Panc1 (cell line): ENCODE results near the gene PMFBP1. TPM values are rescaled to one million over a fixed set of nuclear protein-coding genes. Genes with fewer than 3 reads are reported as not detected.
A peak's percentile ranks its signal among the peaks of the same experiment; 100 is the strongest.

Experiments used
- ATAC-seq: fragments of 200-7000 bp; cut with Tn5 transposase; 2 replicates; pipeline ENCODE4 v1.9.1; 2020; ENCODE audit warnings: mild to moderate bottlenecking, moderate library complexity
- BruUV-seq: library from RNA; stranded (reverse); fragments of 400-500 nt; replicated peaks from 2 replicates; lab custom pipeline; 2021; lab: Mats Ljungman, UMichigan
- CTCF ChIA-PET: fragments of 300-600 bp; sonication (Branson Sonifier 250); formaldehyde crosslinking; loops from one replicate; lab custom pipeline; 2022; ENCODE audit warnings: antibody characterized with exemption; lab: Charles Lee
- POLR2A ChIA-PET: fragments of 300-600 bp; sonication (Branson Sonifier 250); formaldehyde crosslinking; loops from one replicate; lab custom pipeline; 2022; ENCODE audit warnings: antibody characterized with exemption; lab: Charles Lee
- DNase-seq: peaks from one replicate; pipeline ENCODE4 v3.0.0-alpha.2; 2010; ENCODE audit warnings: low read depth, low spot score
- H3K27ac ChIP-seq: 2 replicates; pipeline ENCODE4 v1.5.1; 2011; ENCODE audit warnings: mild to moderate bottlenecking, low read length, inconsistent platforms
- H3K27me3 ChIP-seq: fragments of 200-500 bp; sonication (Bioruptor generic); 2 replicates; pipeline ENCODE4 v1.6.0; 2014; ENCODE audit warnings: low read length, inconsistent platforms; ENCODE audit not compliant: control insufficient read depth, insufficient read depth
- H3K36me3 ChIP-seq: fragments of 200-500 bp; sonication (Bioruptor generic); 2 replicates; pipeline ENCODE4 v1.5.1; 2014; ENCODE audit warnings: inconsistent platforms, mild to moderate bottlenecking, low read length, moderate library complexity; ENCODE audit not compliant: control insufficient read depth, insufficient read depth
- H3K4me1 ChIP-seq: 2 replicates; pipeline ENCODE4 v1.5.1; 2011; ENCODE audit warnings: inconsistent platforms, mild to moderate bottlenecking, low read length, moderate library complexity; ENCODE audit not compliant: control insufficient read depth, insufficient read depth
- H3K4me3 ChIP-seq, 2 experiments: 2 replicates each; pipeline ENCODE4 v1.5.1; 2011 to 2012; ENCODE audit warnings: low read depth in 2 of 2, low read length in 2 of 2, mild to moderate bottlenecking in 2 of 2, inconsistent platforms in 1 of 2, moderate library complexity in 1 of 2
- H3K9me3 ChIP-seq: fragments of 200-500 bp; sonication (Bioruptor generic); 2 replicates; pipeline ENCODE4 v1.5.1; 2014; ENCODE audit warnings: low read depth, mild to moderate bottlenecking, inconsistent platforms, low read length, moderate library complexity; ENCODE audit not compliant: control insufficient read depth, insufficient read depth
- POLR2AphosphoS5 ChIP-seq: IDR thresholded peaks from 2 replicates; pipeline ENCODE4 v1.6.1; 2012; ENCODE audit warnings: mild to moderate bottlenecking, low read depth, low read length, moderate library complexity
- REST ChIP-seq, 2 experiments: IDR thresholded peaks; 2 replicates each; pipeline ENCODE4 v1.6.1; 2011 to 2012; ENCODE audit warnings: low read depth in 2 of 2, control low read depth in 1 of 2, low read length in 1 of 2, mild to moderate bottlenecking in 1 of 2, moderate library complexity in 1 of 2; ENCODE audit not compliant: insufficient read depth in 1 of 2
- SIN3A ChIP-seq: IDR thresholded peaks from 2 replicates; pipeline ENCODE4 v1.6.1; 2012; ENCODE audit warnings: low read depth, mild to moderate bottlenecking, low read length, moderate library complexity, borderline replicate concordance; ENCODE audit not compliant: insufficient read depth
- TCF7L2 ChIP-seq: IDR thresholded peaks from 2 replicates; pipeline ENCODE4 v1.6.1; 2011; ENCODE audit warnings: mild to moderate bottlenecking, low read depth, low read length, inconsistent platforms
- in situ Hi-C: cut with HindIII; loops from 2 replicates; pipeline ENCODE4 v1.10.0; 2016; ENCODE audit warnings: low sequenced_read_pairs, low pct_unique_long_range_greater_than_20kb
- intact Hi-C: fragments of 100-400 bp; cut with micrococcal nuclease; formaldehyde crosslinking; loops from one replicate; pipeline ENCODE4 v1.10.0; 2022; ENCODE audit not compliant: unreplicated experiment
- total RNA-seq: library from RNA; stranded (reverse); gene quantifications from one replicate; pipeline ENCODE4 v1.2.1, GENCODE V29; 2021; ENCODE audit not compliant: unreplicated experiment
- TF ChIP-seq, protein P1 (sequence below): fragments of 450-650 bp; IDR thresholded peaks from 2 replicates; pipeline ENCODE4 v1.5.1; 2017; ENCODE audit warnings: mild to moderate bottlenecking

Gene PMFBP1
- total RNA-seq, 1 experiment from 2014 or later = 0.10 TPM

- Histone ChIP-seq H3K4me1 (peaks cover 15% of the 10 kb centered on the region), H3K9me3 (no peaks in the 10 kb centered on the region), H3K36me3 (peaks cover 13% of the 10 kb centered on the region), H3K27me3 (no peaks in the 10 kb centered on the region), H3K4me3 (peak overlapping the region; percentile 83 to 99), H3K27ac (peak overlapping the region; percentile 84)
- DNase-seq = no peak
- no peak for TF ChIP-seq POLR2AphosphoS5
- 0 out of 2 replicates have a peak, but pooled peaks have one; percentile 12 for TF ChIP-seq SIN3A
- ChIA-PET POLR2A (no interaction called here), CTCF (no interaction called here)
- ATAC-seq = peak; percentile 62
- intact Hi-C loops = no loop called here
- in situ Hi-C loops = no loop called here
- BruUV-seq = no TSS peak
These were observed 79.0 kb downstream of the PMFBP1 start for GRCh38 chr16:72092832-72093447.

DNA sequence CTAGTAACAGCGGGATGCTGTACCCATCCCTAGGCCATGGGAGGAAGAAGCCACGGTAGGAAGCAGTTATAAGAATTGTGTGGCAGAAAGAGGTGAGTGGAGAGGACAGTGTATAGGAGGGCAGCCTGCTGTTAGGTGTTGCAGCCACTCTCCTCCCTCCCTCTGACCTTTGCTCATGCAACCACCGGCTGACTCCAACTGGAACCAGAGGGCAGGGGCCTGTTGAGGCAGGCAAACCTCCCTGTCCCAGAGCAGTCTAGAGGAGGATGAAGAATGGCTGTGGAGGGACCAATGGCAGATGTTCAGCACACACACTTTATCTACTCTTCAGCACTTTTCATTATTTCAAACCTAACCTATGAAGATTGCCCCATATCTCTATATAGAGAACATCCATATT, 80.7 kb downstream of the PMFBP1 start:
- BruUV-seq = no TSS peak

More for the DNA sequence above, 80.7 kb downstream of the PMFBP1 start:
- TF ChIP-seq SIN3A (no peak), REST (IDR thresholded peaks at IDR 0.05; ENCODE audit: insufficient read depth in 1 of 2, low read depth in 2 of 2, low read length in 1 of 2) (no peak), POLR2AphosphoS5 (no peak), TCF7L2 (no peak)
- TF ChIP-seq, protein P1, sequence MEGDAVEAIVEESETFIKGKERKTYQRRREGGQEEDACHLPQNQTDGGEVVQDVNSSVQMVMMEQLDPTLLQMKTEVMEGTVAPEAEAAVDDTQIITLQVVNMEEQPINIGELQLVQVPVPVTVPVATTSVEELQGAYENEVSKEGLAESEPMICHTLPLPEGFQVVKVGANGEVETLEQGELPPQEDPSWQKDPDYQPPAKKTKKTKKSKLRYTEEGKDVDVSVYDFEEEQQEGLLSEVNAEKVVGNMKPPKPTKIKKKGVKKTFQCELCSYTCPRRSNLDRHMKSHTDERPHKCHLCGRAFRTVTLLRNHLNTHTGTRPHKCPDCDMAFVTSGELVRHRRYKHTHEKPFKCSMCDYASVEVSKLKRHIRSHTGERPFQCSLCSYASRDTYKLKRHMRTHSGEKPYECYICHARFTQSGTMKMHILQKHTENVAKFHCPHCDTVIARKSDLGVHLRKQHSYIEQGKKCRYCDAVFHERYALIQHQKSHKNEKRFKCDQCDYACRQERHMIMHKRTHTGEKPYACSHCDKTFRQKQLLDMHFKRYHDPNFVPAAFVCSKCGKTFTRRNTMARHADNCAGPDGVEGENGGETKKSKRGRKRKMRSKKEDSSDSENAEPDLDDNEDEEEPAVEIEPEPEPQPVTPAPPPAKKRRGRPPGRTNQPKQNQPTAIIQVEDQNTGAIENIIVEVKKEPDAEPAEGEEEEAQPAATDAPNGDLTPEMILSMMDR = no peak
- Histone ChIP-seq H3K9me3 (no peaks in the 10 kb centered on the region), H3K4me1 (peaks cover 15% of the 10 kb centered on the region), H3K27ac (no peak overlapping the region), H3K27me3 (no peaks in the 10 kb centered on the region), H3K4me3 (no peak overlapping the region), H3K36me3 (peaks cover 17% of the 10 kb centered on the region)
- no peak for DNase-seq
- ATAC-seq = no peak
- ChIA-PET CTCF (no interaction called here), POLR2A (no interaction called here)
- in situ Hi-C loops = no loop called here
- intact Hi-C loops = no loop called here
